Cardiac septum (tissue), 1 donor: ENCODE measurements around the gene PRKAA1. TPM values are rescaled to one million over a fixed set of nuclear protein-coding genes. Genes with fewer than 3 reads are reported as not detected.
"Not testable (repeated sequence)": the region's sequence is repeated elsewhere in the genome, so short reads cannot be mapped to it uniquely, and the experiment has no call there.

ENCODE experiments used
- DNase-seq: peaks from one replicate; pipeline ENCODE4 v3.0.0-alpha.2; 2020; ENCODE audit warnings: low spot score
- intact Hi-C: fragments of 100-400 bp; cut with DNase I; formaldehyde crosslinking; loops from one replicate; pipeline ENCODE4 v1.14.0; 2022
- total RNA-seq: library from RNA; stranded (reverse); fragmentation: NEBNext Ultra II Directional; extraction: Animal tissue kit (Norgen Biotek cat#: 25700); gene quantifications from one replicate; pipeline ENCODE4 v1.2.1, GENCODE V29; 2021
- donor health status: DM: no; HTN: no; CAD: no.

Gene PRKAA1
- total RNA-seq, 1 donor from 2014 or later = 50.5 TPM

GRCh38 chr5:40746703-40747102, 51.5 kb downstream of the PRKAA1 start:
- intact Hi-C loops = no loop called here
- no peak for DNase-seq

- no peak for DNase-seq
- intact Hi-C loops = no loop called here
These were observed 54.4 kb downstream of the PRKAA1 start for GRCh38 chr5:40743771-40744170.

- intact Hi-C loops = loop anchor here (5.0 to 10.0 kb wide), 3 partner anchors 791 to 1154 kb away; no protein-coding TSS in a partner anchor
These were observed 59.7 kb downstream of the PRKAA1 start for GRCh38 chr5:40738502-40738901.

GRCh38 chr5:40736103-40736875, 61.9 kb downstream of the PRKAA1 start:
- intact Hi-C loops = loop anchor here (5.0 to 10.0 kb wide), 3 partner anchors 789 to 1151 kb away; no protein-coding TSS in a partner anchor
- no peak for DNase-seq

More at GRCh38 chr5:40738502-40738901, 59.7 kb downstream of the PRKAA1 start:
- no peak for DNase-seq

GRCh38 chr5:40735609-40736008, 62.6 kb downstream of the PRKAA1 start:
- intact Hi-C loops = loop anchor here (5.0 to 10.0 kb wide), 3 partner anchors 788 to 1151 kb away; no protein-coding TSS in a partner anchor
- DNase-seq = no peak

GRCh38 chr5:40734986-40735385, 63.2 kb downstream of the PRKAA1 start:
- intact Hi-C loops = loop anchor here (5.0 to 10.0 kb wide), 3 partner anchors 788 to 1150 kb away; no protein-coding TSS in a partner anchor
- no peak for DNase-seq

- DNase-seq = no peak
- intact Hi-C loops = loop anchor here (10.0 kb wide), 2 partner anchors 1019 to 1149 kb away; no protein-coding TSS in a partner anchor
These were observed 64.2 kb downstream of the PRKAA1 start for GRCh38 chr5:40733879-40734563.

- intact Hi-C loops = loop anchor here (10.0 kb wide), 2 partner anchors 1019 to 1149 kb away; no protein-coding TSS in a partner anchor
- DNase-seq = no peak
These were observed 64.7 kb downstream of the PRKAA1 start for GRCh38 chr5:40733434-40733833.

- DNase-seq, intact Hi-C loops: not testable (repeated sequence)
These were observed 75.7 kb downstream of the PRKAA1 start for GRCh38 chr5:40722497-40722911.

GRCh38 chr5:40720069-40720468, 78.1 kb downstream of the PRKAA1 start:
- intact Hi-C loops = no loop called here

GRCh38 chr5:40717281-40717680, 80.9 kb downstream of the PRKAA1 start:
- no peak for DNase-seq

More at GRCh38 chr5:40720069-40720468, 78.1 kb downstream of the PRKAA1 start:
- no peak for DNase-seq

GRCh38 chr5:40716590-40716989, 81.6 kb downstream of the PRKAA1 start:
- intact Hi-C loops = no loop called here

More at GRCh38 chr5:40717281-40717680, 80.9 kb downstream of the PRKAA1 start:
- intact Hi-C loops = no loop called here

GRCh38 chr5:40716000-40716399, 82.2 kb downstream of the PRKAA1 start:
- no peak for DNase-seq
- intact Hi-C loops = no loop called here

More at GRCh38 chr5:40716590-40716989, 81.6 kb downstream of the PRKAA1 start:
- DNase-seq = no peak

- DNase-seq = no peak
- intact Hi-C loops = no loop called here
These were observed 84.2 kb downstream of the PRKAA1 start for GRCh38 chr5:40714001-40714400.

GRCh38 chr5:40710575-40710974, 87.6 kb downstream of the PRKAA1 start:
- DNase-seq, intact Hi-C loops: not testable (repeated sequence)

Other genes starting within 250 kb of the PRKAA1 start
- 6.1 TPM for gene PTGER4, start 118.5 kb downstream of the PRKAA1 start, total RNA-seq
- 19.1 TPM for gene TTC33, start 42.4 kb downstream of the PRKAA1 start, total RNA-seq
- 510 TPM for gene RPL37, start 36.8 kb upstream of the PRKAA1 start, total RNA-seq
- 6.2 TPM for gene CARD6, start 43.0 kb upstream of the PRKAA1 start, total RNA-seq
- 84.1 TPM for gene C7, start 111.1 kb upstream of the PRKAA1 start, total RNA-seq